ENCODE results near the gene ARFGEF2.
"Not testable (repeated sequence)": the region's sequence is repeated elsewhere in the genome, so short reads cannot be mapped to it uniquely, and the experiment has no call there.

The ARFGEF2 gene

GRCh38 chr20:49006446-49006980 lies 85.0 kb downstream of the ARFGEF2 start:
- POLR2A ChIA-PET, result no interaction called here
- CTCF ChIA-PET, result interaction anchor here (0.6 kb wide), 1 partner anchor 82 kb away, joined by 4 read pairs; no protein-coding TSS in a partner anchor
- no peak for DNase-seq (ENCODE audit: extremely low spot score)
- TF ChIP-seq ZNF384 (IDR thresholded peaks at IDR 0.05), result no peak

GRCh38 chr20:49009899-49010631 lies 88.6 kb downstream of the ARFGEF2 start:
- ChIA-PET CTCF (interaction anchor here (0.6 kb wide), 1 partner anchor 14 kb away, joined by 3 read pairs; no protein-coding TSS in a partner anchor), POLR2A (no interaction called here)
- no peak for DNase-seq (ENCODE audit: extremely low spot score)
- TF ChIP-seq HDGF (IDR thresholded peaks at IDR 0.05; ENCODE audit: borderline replicate concordance), result no peak
- TF ChIP-seq FOXA1 (IDR thresholded peaks at IDR 0.05), result no peak
- no peak for TF ChIP-seq PKNOX1 (IDR thresholded peaks at IDR 0.05)
- TF ChIP-seq CTBP1 (IDR thresholded peaks at IDR 0.05; ENCODE audit: borderline replicate concordance), result no peak
- no peak for TF ChIP-seq FOXM1 (IDR thresholded peaks at IDR 0.05; ENCODE audit: borderline replicate concordance)
- no peak for TF ChIP-seq L3MBTL2 (conservative IDR thresholded peaks at IDR 0.05)
- TF ChIP-seq SUZ12 (IDR thresholded peaks at IDR 0.05), result no peak
- TF ChIP-seq ELF4 (IDR thresholded peaks at IDR 0.05), result no peak
- no peak for TF ChIP-seq TARDBP (IDR thresholded peaks at IDR 0.05)
- no peak for TF ChIP-seq LEF1 (IDR thresholded peaks at IDR 0.05; ENCODE audit: borderline replicate concordance)

- TF ChIP-seq FOXK2 (IDR thresholded peaks at IDR 0.05), result no peak
- no peak for TF ChIP-seq SP1 (IDR thresholded peaks at IDR 0.05)
- TF ChIP-seq ARNT (IDR thresholded peaks at IDR 0.05), result no peak
- no peak for TF ChIP-seq LEF1 (IDR thresholded peaks at IDR 0.05; ENCODE audit: borderline replicate concordance)
- no peak for TF ChIP-seq FOXA1 (IDR thresholded peaks at IDR 0.05)
- no peak for TF ChIP-seq L3MBTL2 (conservative IDR thresholded peaks at IDR 0.05)
- TF ChIP-seq HDGF (IDR thresholded peaks at IDR 0.05; ENCODE audit: borderline replicate concordance), result no peak
- no peak for TF ChIP-seq PKNOX1 (IDR thresholded peaks at IDR 0.05)
- no peak for TF ChIP-seq SUZ12 (IDR thresholded peaks at IDR 0.05)
- TF ChIP-seq NFRKB (IDR thresholded peaks at IDR 0.05), result no peak
- TF ChIP-seq ZNF384 (IDR thresholded peaks at IDR 0.05), result no peak
- TF ChIP-seq TARDBP (IDR thresholded peaks at IDR 0.05), result no peak
- no peak for TF ChIP-seq BHLHE40 (IDR thresholded peaks at IDR 0.05; ENCODE audit: borderline replicate concordance)
- TF ChIP-seq ELF4 (IDR thresholded peaks at IDR 0.05), result no peak
- no peak for TF ChIP-seq FOXM1 (IDR thresholded peaks at IDR 0.05; ENCODE audit: borderline replicate concordance)
- no peak for TF ChIP-seq CTBP1 (IDR thresholded peaks at IDR 0.05; ENCODE audit: borderline replicate concordance)
- POLR2A ChIA-PET, result no interaction called here
Observed at GRCh38 chr20:49024220-49024619, 102.7 kb downstream of the ARFGEF2 start.

GRCh38 chr20:49028177-49028576 lies 106.7 kb downstream of the ARFGEF2 start:
- CTCF ChIA-PET; DNase-seq (ENCODE audit: extremely low spot score): not testable (repeated sequence)
- POLR2A ChIA-PET, result interaction anchor here (2.3 kb wide), 1 partner anchor 18 kb away, joined by 15 read pairs; the partner anchor contains the start of gene CSE1L

More at GRCh38 chr20:49024220-49024619, 102.7 kb downstream of the ARFGEF2 start:
- no peak for DNase-seq (ENCODE audit: extremely low spot score)
- CTCF ChIA-PET, result no interaction called here

- ChIA-PET CTCF (interaction anchor here (0.7 kb wide), 1 partner anchor 196 kb away, joined by 3 read pairs; no protein-coding TSS in a partner anchor), POLR2A (interaction anchor here (2.3 kb wide), 1 partner anchor 17 kb away, joined by 15 read pairs; the partner anchor contains the start of gene CSE1L)
- peak; percentile 27 for DNase-seq (ENCODE audit: extremely low spot score)
- TF ChIP-seq LEF1 (IDR thresholded peaks at IDR 0.05; ENCODE audit: borderline replicate concordance) (no peak), NFRKB (IDR thresholded peaks at IDR 0.05) (no peak), SUZ12 (IDR thresholded peaks at IDR 0.05) (no peak), PKNOX1 (IDR thresholded peaks at IDR 0.05) (no peak), FOXM1 (IDR thresholded peaks at IDR 0.05; ENCODE audit: borderline replicate concordance) (no peak)
Observed at GRCh38 chr20:49028684-49029083, 107.2 kb downstream of the ARFGEF2 start.

GRCh38 chr20:49029203-49029602 lies 107.7 kb downstream of the ARFGEF2 start:
- TF ChIP-seq NFRKB (IDR thresholded peaks at IDR 0.05) (no peak), CTBP1 (IDR thresholded peaks at IDR 0.05; ENCODE audit: borderline replicate concordance) (no peak), L3MBTL2 (conservative IDR thresholded peaks at IDR 0.05) (no peak), FOXM1 (IDR thresholded peaks at IDR 0.05; ENCODE audit: borderline replicate concordance) (no peak), PKNOX1 (IDR thresholded peaks at IDR 0.05) (no peak), FOXA1 (IDR thresholded peaks at IDR 0.05) (no peak)
- POLR2A ChIA-PET, result interaction anchor here (2.3 kb wide), 1 partner anchor 17 kb away, joined by 15 read pairs; the partner anchor contains the start of gene CSE1L
- no peak for DNase-seq (ENCODE audit: extremely low spot score)
- CTCF ChIA-PET, result interaction anchor here (0.7 kb wide), 1 partner anchor 196 kb away, joined by 3 read pairs; no protein-coding TSS in a partner anchor

Measured in HEK293T (cell line).